Smooth muscle cell (in vitro differentiated cells): ENCODE data around the gene SIGLEC12. TPM values are rescaled to one million over a fixed set of nuclear protein-coding genes. Genes with fewer than 3 reads are reported as not detected.

ENCODE experiments used
- DNase-seq: peaks from one replicate; lab custom pipeline; 2025; ENCODE audit not compliant: unreplicated experiment; lab: John Stamatoyannopoulos, UW
- H2AFZ ChIP-seq: fragments of 200-600 bp; sonication (generic); 2 replicates; pipeline ENCODE4 v1.6.0; 2016; ENCODE audit warnings: antibody characterized with exemption, low read depth, mild to moderate bottlenecking
- H3F3A ChIP-seq: fragments of 200-600 bp; sonication (generic); 2 replicates; pipeline ENCODE4 v1.6.0; 2017; ENCODE audit warnings: antibody characterized with exemption, low read depth
- H3K27ac ChIP-seq: fragments of 200-600 bp; sonication (generic); 2 replicates; pipeline ENCODE4 v1.5.1; 2016; ENCODE audit warnings: low read depth, mild to moderate bottlenecking
- H3K27me3 ChIP-seq: fragments of 200-600 bp; sonication (generic); 2 replicates; pipeline ENCODE4 v1.6.1; 2016; ENCODE audit warnings: low read depth, mild to moderate bottlenecking
- H3K36me3 ChIP-seq: fragments of 200-600 bp; sonication (generic); 2 replicates; pipeline ENCODE4 v1.5.1; 2016; ENCODE audit warnings: low read depth
- H3K4me1 ChIP-seq: fragments of 200-600 bp; sonication (generic); 2 replicates; pipeline ENCODE4 v1.5.1; 2016; ENCODE audit warnings: low read depth
- H3K4me2 ChIP-seq: fragments of 200-600 bp; sonication (generic); 2 replicates; pipeline ENCODE4 v1.6.0; 2016; ENCODE audit warnings: mild to moderate bottlenecking
- H3K4me3 ChIP-seq: fragments of 200-600 bp; sonication (generic); 2 replicates; pipeline ENCODE4 v1.5.1; 2016; ENCODE audit warnings: mild to moderate bottlenecking
- H3K79me2 ChIP-seq: fragments of 200-600 bp; sonication (generic); 2 replicates; pipeline ENCODE4 v1.6.0; 2016; ENCODE audit warnings: low read depth, mild to moderate bottlenecking
- H3K9ac ChIP-seq: fragments of 200-600 bp; sonication (generic); 2 replicates; pipeline ENCODE4 v1.6.0; 2016; ENCODE audit warnings: low read depth
- H3K9me3 ChIP-seq: fragments of 200-600 bp; sonication (generic); replicated peaks from 2 replicates; pipeline ENCODE4 v1.5.1; 2016; ENCODE audit warnings: low read depth
- H4K20me1 ChIP-seq: fragments of 200-600 bp; sonication (generic); 2 replicates; pipeline ENCODE4 v1.6.0; 2016; ENCODE audit warnings: low read depth
- CTCF ChIP-seq: fragments of 200-600 bp; sonication (generic); IDR thresholded peaks from 2 replicates; pipeline ENCODE4 v1.5.1; 2017; ENCODE audit warnings: borderline replicate concordance, mild to moderate bottlenecking, antibody characterized with exemption; ENCODE audit not compliant: insufficient read depth, poor library complexity, severe bottlenecking
- WGBS: methylation state at CpG from one replicate; pipeline ENCODE4 v1.1.7; 2016; ENCODE audit warnings: low lambda C conversion rate; 5-methylcytosine and 5-hydroxymethylcytosine counted together
- polyA plus RNA-seq: library from polyadenylated mRNA; unstranded; fragments of >200 nt; fragmentation: Nextera tagmentation; extraction: Ambion mirVana; gene quantifications from 2 replicates; pipeline ENCODE4 v1.2.1, GENCODE V29; 2016
- total RNA-seq: library from RNA; depleted of rRNA; stranded (reverse); fragments of >200 nt; gene quantifications from 2 replicates; pipeline ENCODE4 v1.2.3, GENCODE V29; 2014

The SIGLEC12 gene
- total and polyA plus RNA-seq, 2 experiments from 2014 or later, result not detected

GRCh38 chr19:51541458-51542357 is 40.1 kb upstream of the SIGLEC12 start:
- Histone ChIP-seq H3K4me1 (no peaks in the 10 kb centered on the region), H3K27me3 (no peaks in the 10 kb centered on the region), H3K36me3 (no peaks in the 10 kb centered on the region), H4K20me1 (no peaks in the 10 kb centered on the region), H2AFZ (no peak overlapping the region), H3K9ac (no peak overlapping the region), H3K4me2 (no peak overlapping the region), H3K9me3 (no peaks in the 10 kb centered on the region), H3F3A (no peaks in the 10 kb centered on the region), H3K4me3 (no peak overlapping the region), H3K27ac (no peak overlapping the region), H3K79me2 (no peaks in the 10 kb centered on the region)
- DNase-seq, result no peak
- TF ChIP-seq CTCF, result no peak
- 67% methylated on average over 10 of the region's 10 CpGs for WGBS

GRCh38 chr19:51539821-51540366 is 38.3 kb upstream of the SIGLEC12 start:
- whole genome bisulfite sequencing, result 81% methylated on average over 4 of the region's 4 CpGs
- no peak for TF ChIP-seq CTCF
- no peak overlapping the region for H3K9ac ChIP-seq

GRCh38 chr19:51535535-51535934 is 33.9 kb upstream of the SIGLEC12 start:
- H3K4me2 ChIP-seq, result no peak overlapping the region
- no peaks in the 10 kb centered on the region for H3K9me3 ChIP-seq
- no peak overlapping the region for H3K27ac ChIP-seq
- TF ChIP-seq CTCF, result no peak
- H2AFZ ChIP-seq, result no peak overlapping the region
- no peaks in the 10 kb centered on the region for H3K36me3 ChIP-seq
- H3K9ac ChIP-seq, result no peak overlapping the region
- 79% methylated on average over 1 of the region's 1 CpG for WGBS
- H3K79me2 ChIP-seq, result no peaks in the 10 kb centered on the region
- H3K27me3 ChIP-seq, result no peaks in the 10 kb centered on the region
- H3K4me1 ChIP-seq, result no peaks in the 10 kb centered on the region
- H3F3A ChIP-seq, result no peaks in the 10 kb centered on the region
- no peaks in the 10 kb centered on the region for H4K20me1 ChIP-seq
- no peak overlapping the region for H3K4me3 ChIP-seq
- DNase-seq, result no peak

More at GRCh38 chr19:51539821-51540366, 38.3 kb upstream of the SIGLEC12 start:
- Histone ChIP-seq H3K27me3 (no peaks in the 10 kb centered on the region), H4K20me1 (no peaks in the 10 kb centered on the region), H3K4me1 (no peaks in the 10 kb centered on the region), H3K27ac (no peak overlapping the region), H3K79me2 (no peaks in the 10 kb centered on the region), H3K9me3 (no peaks in the 10 kb centered on the region), H3K4me3 (no peak overlapping the region), H2AFZ (no peak overlapping the region), H3K36me3 (no peaks in the 10 kb centered on the region), H3K4me2 (no peak overlapping the region), H3F3A (no peaks in the 10 kb centered on the region)
- DNase-seq, result no peak
